Hematopoietic multipotent progenitor cell treated with erythropoietin and hydrocortisone succinate and interleukin-3 and kit ligand, for 15 days (in vitro differentiated cells): Measurements from ENCODE around the gene CFAP99.

ENCODE experiments used
- DNase-seq: peaks from one replicate; pipeline ENCODE4 v3.0.0-alpha.2; 2015; ENCODE audit warnings: low spot score

CFAP99 gene

DNA sequence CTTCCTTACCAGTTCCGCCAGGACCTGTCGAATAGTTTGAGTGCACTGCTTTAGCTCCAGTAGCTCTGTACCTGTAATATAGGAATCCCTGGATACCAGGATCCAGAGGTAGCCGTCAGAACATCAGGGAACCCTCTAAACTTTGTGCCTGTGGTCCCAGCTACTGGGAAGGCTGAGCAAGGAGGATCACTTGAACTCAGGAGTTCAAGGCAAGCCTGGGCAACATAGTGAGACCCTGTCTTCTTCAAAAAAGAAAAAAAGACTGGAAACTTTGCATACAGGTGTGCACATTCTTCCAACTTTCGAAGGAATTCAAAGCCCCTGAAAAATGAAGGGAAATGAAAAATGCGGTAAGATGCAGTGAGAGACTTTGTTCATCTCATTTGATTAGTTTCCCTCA, 85.1 kb downstream of the CFAP99 start:
- no peak for DNase-seq

DNA sequence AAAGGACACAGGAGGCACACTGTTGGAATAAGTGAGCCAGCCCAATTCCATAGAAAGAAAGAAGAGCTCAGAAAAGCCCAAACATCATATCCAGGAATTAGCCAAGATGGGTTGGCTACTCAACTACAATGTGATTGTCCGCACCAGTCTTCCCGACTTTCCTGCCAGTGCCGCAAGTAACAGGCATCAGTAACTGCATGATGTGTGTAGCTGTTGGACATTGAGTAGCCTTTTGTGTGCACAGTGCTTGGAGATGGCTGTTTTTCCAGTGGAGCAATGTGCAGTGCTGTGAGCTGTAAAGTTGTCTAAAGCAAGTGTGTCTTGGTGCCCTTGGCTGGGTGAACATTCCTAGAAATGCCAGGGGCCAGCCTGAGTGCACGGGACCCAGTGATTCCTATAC, 88.5 kb downstream of the CFAP99 start:
- no peak for DNase-seq

DNA sequence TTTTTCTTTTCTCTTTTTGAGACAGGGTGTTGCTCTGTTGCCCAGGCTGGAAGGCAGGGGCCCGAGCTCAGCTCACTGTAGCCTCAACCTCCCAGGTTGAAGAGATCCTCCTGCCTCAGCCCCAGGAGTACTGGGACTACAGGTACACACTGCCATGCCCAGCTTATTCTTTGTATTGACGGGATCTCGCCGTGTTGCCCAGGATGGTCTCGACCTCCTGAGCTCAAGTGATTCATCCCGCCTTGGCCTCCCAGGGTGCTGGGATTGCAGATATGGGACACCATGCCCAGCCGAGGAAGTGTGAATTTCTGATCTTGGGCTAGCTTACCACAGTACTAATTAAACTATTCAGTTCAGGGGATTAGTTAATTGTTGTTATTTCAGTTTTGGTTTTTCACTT, 89.1 kb downstream of the CFAP99 start:
- DNase-seq = no peak

DNA sequence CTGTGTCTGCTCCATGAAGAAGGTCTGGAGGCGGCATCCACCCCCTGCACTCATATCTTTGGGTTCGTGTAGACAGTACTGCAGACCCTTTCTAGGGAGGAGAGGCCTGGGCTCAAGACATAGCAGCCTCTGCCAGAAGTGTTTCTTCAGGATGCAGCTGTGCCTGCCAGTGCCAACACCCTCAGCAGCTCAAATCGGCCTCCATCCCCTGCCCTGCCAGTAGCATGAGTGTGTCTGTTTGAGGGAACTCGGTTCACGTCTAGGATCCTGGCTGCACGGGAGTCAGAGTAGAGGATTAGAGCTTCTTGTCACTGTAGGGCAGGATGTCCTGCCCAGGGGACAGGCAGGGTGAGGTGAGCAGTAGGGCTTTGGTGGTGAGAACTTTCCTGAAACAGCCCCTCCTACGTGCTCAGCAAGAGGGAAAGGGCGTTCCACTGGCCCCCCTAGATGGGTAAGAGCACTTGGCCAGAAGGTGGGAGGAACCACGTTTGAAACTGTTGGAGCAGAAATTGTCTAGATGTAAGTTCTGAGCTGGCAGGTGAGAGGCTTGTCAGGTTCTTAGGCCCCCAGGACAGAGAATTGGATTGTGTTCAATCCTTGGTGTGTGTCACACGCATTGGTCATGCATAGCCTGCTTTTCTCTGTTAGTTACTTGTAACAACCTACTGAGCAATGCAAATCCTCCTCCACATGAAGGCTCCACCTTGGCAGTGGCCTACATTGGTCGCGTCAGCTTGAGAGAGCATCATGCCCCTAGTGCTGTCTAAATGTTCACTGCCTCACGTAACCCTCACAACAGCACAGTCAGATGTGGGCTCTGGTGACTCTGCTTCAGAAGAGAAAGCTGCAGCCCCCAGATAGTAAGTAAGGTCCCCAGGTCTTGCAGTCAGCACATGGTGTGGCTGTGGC, 91.8 kb downstream of the CFAP99 start:
- DNase-seq = no peak

DNA sequence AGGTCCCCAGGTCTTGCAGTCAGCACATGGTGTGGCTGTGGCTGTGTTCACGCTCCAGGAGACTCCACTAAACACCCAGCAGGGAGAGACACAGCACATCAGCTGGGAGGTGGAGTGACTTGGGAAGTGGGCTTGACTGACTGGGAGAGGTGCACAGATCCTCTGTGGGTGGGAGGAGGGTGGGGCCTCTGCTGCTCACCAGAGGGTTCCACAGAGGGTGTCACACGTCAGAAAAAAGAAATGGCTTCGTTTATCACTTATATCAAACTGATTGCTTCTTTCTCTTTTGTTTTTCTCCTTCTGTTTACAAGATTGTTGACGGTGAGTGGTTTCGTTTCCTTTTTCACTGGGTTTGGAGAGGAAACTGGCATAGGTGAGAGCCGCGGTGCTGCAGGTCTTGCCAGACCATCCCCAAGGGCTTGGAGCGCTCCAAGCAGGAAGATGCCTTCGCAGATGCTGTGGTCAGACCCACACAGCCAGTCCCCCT, 92.9 kb downstream of the CFAP99 start:
- no peak for DNase-seq
